Measurements from ENCODE around the gene RAPGEF1. TPM values are rescaled to one million over a fixed set of nuclear protein-coding genes. Genes with fewer than 3 reads are reported as not detected.

RAPGEF1 gene
- total RNA-seq, 2 experiments from 2014 or later = 118 to 243 TPM

DNA sequence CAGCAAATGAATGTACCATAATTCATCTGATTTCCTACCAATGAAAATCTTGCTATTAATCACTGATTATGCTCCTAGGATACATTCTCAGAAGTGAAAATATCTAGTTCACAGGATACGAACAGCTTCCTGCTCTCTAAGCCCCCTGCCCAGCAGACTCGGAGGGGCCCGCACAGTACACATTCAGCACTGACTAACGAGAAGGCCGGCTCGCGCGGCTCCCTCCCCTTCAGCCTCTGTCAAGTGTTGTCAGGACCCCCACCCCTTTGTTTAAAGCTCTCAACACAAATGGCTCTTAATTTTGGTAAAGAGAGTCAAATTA lies 112.6 kb downstream of the RAPGEF1 start:
- Histone ChIP-seq H3K4me3 (ENCODE audit: low read depth, low read length, poor library complexity, severe bottlenecking) (no peak overlapping the region), H3K9me2 (ENCODE audit: insufficient read depth, low read length) (no peaks in the 10 kb centered on the region), H3K27ac (ENCODE audit: low read depth, low read length, poor library complexity, severe bottlenecking) (no peak overlapping the region), H3K36me3 (ENCODE audit: insufficient read depth, low read length) (peaks cover 94% of the 10 kb centered on the region), H3K79me2 (ENCODE audit: insufficient read depth, low read depth, low read length) (peaks cover 16% of the 10 kb centered on the region; the same call in 1 of the 2 replicates), H4K20me1 (ENCODE audit: insufficient read depth, low read length) (0 out of 2 replicates have a peak, but pooled peaks cover 3% of the 10 kb centered on the region), H3K9me3 (ENCODE audit: low read length) (no peaks in the 10 kb centered on the region), H3K4me1 (ENCODE audit: insufficient read depth, low read length, poor library complexity, severe bottlenecking) (peaks cover 31% of the 10 kb centered on the region), H3K4me2 (ENCODE audit: low read length) (no peak overlapping the region), H2AFZ (ENCODE audit: low read length) (no peak overlapping the region)
- ChIA-PET POLR2A (interaction anchor here (0.7 to 0.9 kb wide), 2 partner anchors 13 to 98 kb away, joined by 3 to 5 read pairs; no protein-coding TSS in a partner anchor), CTCF (ENCODE audit: unreplicated experiment) (no interaction called here)
- TF ChIP-seq EZH2phosphoT487 (IDR thresholded peaks at IDR 0.05; ENCODE audit: borderline replicate concordance, low read depth, low read length) = no peak
- TF ChIP-seq, protein P1, sequence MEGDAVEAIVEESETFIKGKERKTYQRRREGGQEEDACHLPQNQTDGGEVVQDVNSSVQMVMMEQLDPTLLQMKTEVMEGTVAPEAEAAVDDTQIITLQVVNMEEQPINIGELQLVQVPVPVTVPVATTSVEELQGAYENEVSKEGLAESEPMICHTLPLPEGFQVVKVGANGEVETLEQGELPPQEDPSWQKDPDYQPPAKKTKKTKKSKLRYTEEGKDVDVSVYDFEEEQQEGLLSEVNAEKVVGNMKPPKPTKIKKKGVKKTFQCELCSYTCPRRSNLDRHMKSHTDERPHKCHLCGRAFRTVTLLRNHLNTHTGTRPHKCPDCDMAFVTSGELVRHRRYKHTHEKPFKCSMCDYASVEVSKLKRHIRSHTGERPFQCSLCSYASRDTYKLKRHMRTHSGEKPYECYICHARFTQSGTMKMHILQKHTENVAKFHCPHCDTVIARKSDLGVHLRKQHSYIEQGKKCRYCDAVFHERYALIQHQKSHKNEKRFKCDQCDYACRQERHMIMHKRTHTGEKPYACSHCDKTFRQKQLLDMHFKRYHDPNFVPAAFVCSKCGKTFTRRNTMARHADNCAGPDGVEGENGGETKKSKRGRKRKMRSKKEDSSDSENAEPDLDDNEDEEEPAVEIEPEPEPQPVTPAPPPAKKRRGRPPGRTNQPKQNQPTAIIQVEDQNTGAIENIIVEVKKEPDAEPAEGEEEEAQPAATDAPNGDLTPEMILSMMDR (conservative IDR thresholded peaks at IDR 0.05; ENCODE audit: low read length) = no peak
- DNase-seq (ENCODE audit: low spot score) = no peak
- BruUV-seq (replicated peaks) = no TSS peak
- intact Hi-C loops (cut with micrococcal nuclease; ENCODE audit: unreplicated experiment) = no loop called here

DNA sequence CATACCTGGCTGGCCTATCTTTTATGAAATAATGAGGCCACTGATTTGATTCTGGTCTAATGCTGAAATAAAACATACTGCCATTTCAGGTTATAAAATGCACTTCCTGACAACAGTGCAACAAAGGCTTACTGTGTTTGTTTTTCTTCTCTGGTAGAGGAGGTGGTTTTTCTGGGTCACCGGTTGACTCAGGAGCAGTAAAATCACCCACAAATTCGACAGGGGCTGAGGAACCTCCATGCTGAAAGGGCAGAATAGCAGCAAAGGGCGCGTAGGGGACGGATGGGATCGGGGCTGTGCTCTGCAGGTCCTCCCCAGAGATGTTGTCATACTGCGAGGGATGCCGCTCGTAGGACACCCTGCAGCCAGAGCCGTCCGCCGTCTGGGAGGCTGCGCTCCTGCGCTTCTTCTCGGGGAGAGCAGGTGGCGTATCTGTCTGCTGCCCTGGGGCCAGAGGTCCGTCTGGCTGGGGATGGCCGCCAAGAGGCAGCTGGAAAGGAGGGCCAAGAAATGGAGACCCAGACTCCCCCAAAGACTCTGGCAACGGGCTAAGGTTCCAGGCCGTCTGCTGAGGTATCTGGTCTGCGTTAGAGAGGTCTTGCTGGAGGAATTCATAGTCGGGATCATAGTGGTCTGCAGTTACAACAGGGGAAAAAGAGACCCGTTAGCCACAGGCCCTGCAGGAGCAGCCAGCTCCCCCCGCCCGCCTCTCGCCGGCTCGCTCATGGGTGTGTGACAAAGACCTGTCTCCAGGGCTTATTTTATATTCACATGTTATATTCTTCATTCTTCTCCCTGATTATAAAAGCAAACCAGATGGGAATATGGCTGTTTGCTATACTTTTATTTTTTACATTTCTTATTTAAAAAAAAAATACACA lies 113.8 kb downstream of the RAPGEF1 start:
- H2AFZ ChIP-seq (ENCODE audit: low read length) = no peak overlapping the region
- BruUV-seq (replicated peaks) = TSS peak; percentile 2
- TF ChIP-seq, protein P1 (conservative IDR thresholded peaks at IDR 0.05; ENCODE audit: low read length) = no peak
- TF ChIP-seq EZH2phosphoT487 (IDR thresholded peaks at IDR 0.05; ENCODE audit: borderline replicate concordance, low read depth, low read length) = no peak
- peaks cover 22% of the 10 kb centered on the region for H3K4me1 ChIP-seq (ENCODE audit: insufficient read depth, low read length, poor library complexity, severe bottlenecking)
- no peak for DNase-seq (ENCODE audit: low spot score)
- POLR2A ChIA-PET = no interaction called here
- no peak overlapping the region for H3K27ac ChIP-seq (ENCODE audit: low read depth, low read length, poor library complexity, severe bottlenecking)
- no peaks in the 10 kb centered on the region for H3K9me2 ChIP-seq (ENCODE audit: insufficient read depth, low read length)
- no peak overlapping the region for H3K4me3 ChIP-seq (ENCODE audit: low read depth, low read length, poor library complexity, severe bottlenecking)
- peaks cover 98% of the 10 kb centered on the region for H3K36me3 ChIP-seq (ENCODE audit: insufficient read depth, low read length)
- H3K9me3 ChIP-seq (ENCODE audit: low read length) = no peaks in the 10 kb centered on the region
- no peak overlapping the region for H3K4me2 ChIP-seq (ENCODE audit: low read length)
- 0 out of 2 replicates have a peak, but pooled peaks cover 3% of the 10 kb centered on the region for H4K20me1 ChIP-seq (ENCODE audit: insufficient read depth, low read length)
- peaks cover 8% of the 10 kb centered on the region; the same call in 1 of the 2 replicates for H3K79me2 ChIP-seq (ENCODE audit: insufficient read depth, low read depth, low read length)
- CTCF ChIA-PET (ENCODE audit: unreplicated experiment) = no interaction called here
- intact Hi-C loops (cut with micrococcal nuclease; ENCODE audit: unreplicated experiment) = no loop called here

DNA sequence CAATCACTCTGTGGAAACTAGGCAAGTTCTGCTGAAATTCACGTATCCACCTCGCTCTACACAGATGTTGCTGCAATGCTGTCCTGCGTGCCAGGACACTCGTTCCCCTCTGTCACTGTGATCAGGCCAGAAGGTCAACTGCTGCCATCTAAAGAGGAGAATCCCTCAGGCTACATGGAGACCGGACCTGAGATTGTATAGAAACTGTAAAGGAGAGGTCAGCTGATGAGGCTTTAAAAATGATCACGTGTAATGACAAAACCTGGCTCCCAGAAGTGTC lies 114.4 kb downstream of the RAPGEF1 start:
- BruUV-seq (replicated peaks) = no TSS peak

More for the DNA sequence above, 114.4 kb downstream of the RAPGEF1 start:
- H3K9me2 ChIP-seq (ENCODE audit: insufficient read depth, low read length) = no peaks in the 10 kb centered on the region
- DNase-seq (ENCODE audit: low spot score) = no peak
- H3K4me2 ChIP-seq (ENCODE audit: low read length) = no peak overlapping the region
- ChIA-PET CTCF (ENCODE audit: unreplicated experiment) (no interaction called here), POLR2A (no interaction called here)
- H3K27ac ChIP-seq (ENCODE audit: low read depth, low read length, poor library complexity, severe bottlenecking) = no peak overlapping the region
- H3K4me3 ChIP-seq (ENCODE audit: low read depth, low read length, poor library complexity, severe bottlenecking) = no peak overlapping the region
- peaks cover 16% of the 10 kb centered on the region for H3K4me1 ChIP-seq (ENCODE audit: insufficient read depth, low read length, poor library complexity, severe bottlenecking)
- H2AFZ ChIP-seq (ENCODE audit: low read length) = no peak overlapping the region
- H3K79me2 ChIP-seq (ENCODE audit: insufficient read depth, low read depth, low read length) = peaks cover 2% of the 10 kb centered on the region; the same call in 1 of the 2 replicates
- 0 out of 2 replicates have a peak, but pooled peaks cover 3% of the 10 kb centered on the region for H4K20me1 ChIP-seq (ENCODE audit: insufficient read depth, low read length)
- intact Hi-C loops (cut with micrococcal nuclease; ENCODE audit: unreplicated experiment) = no loop called here
- TF ChIP-seq, protein P1 (conservative IDR thresholded peaks at IDR 0.05; ENCODE audit: low read length) = no peak
- TF ChIP-seq EZH2phosphoT487 (IDR thresholded peaks at IDR 0.05; ENCODE audit: borderline replicate concordance, low read depth, low read length) = no peak
- peaks cover 98% of the 10 kb centered on the region for H3K36me3 ChIP-seq (ENCODE audit: insufficient read depth, low read length)
- no peaks in the 10 kb centered on the region for H3K9me3 ChIP-seq (ENCODE audit: low read length)
